ENCODE measurements around the gene PROCA1.

Gene PROCA1

GRCh38 chr17:28716740-28717577 lies 5.3 kb upstream of the PROCA1 start:
- TF ChIP-seq CTCF (conservative IDR thresholded peaks at IDR 0.05; ENCODE audit: low read depth, low read length): no peak
- DNase-seq (ENCODE audit: low read depth): peak; percentile 8
- H3K4me3 ChIP-seq (ENCODE audit: low read length): peak overlapping the region; percentile 81

- no peak overlapping the region for H3K4me3 ChIP-seq (ENCODE audit: low read length)
- DNase-seq (ENCODE audit: low read depth): no peak
- no peak for TF ChIP-seq CTCF (conservative IDR thresholded peaks at IDR 0.05; ENCODE audit: low read depth, low read length)
Measured at GRCh38 chr17:28715217-28715616, 3.5 kb upstream of the PROCA1 start.

- no peak for DNase-seq (ENCODE audit: low read depth)
- H3K4me3 ChIP-seq (ENCODE audit: low read length): no peak overlapping the region
- TF ChIP-seq CTCF (conservative IDR thresholded peaks at IDR 0.05; ENCODE audit: low read depth, low read length): no peak
Measured at GRCh38 chr17:28714281-28714680, 2.6 kb upstream of the PROCA1 start.

GRCh38 chr17:28712705-28713415 lies 1.2 kb upstream of the PROCA1 start:
- no peak overlapping the region for H3K4me3 ChIP-seq (ENCODE audit: low read length)
- TF ChIP-seq CTCF (conservative IDR thresholded peaks at IDR 0.05; ENCODE audit: low read depth, low read length): no peak
- DNase-seq (ENCODE audit: low read depth): no peak

- TF ChIP-seq CTCF (conservative IDR thresholded peaks at IDR 0.05; ENCODE audit: low read depth, low read length): no peak
- H3K4me3 ChIP-seq (ENCODE audit: low read length): peak overlapping the region; percentile 39
- no peak for DNase-seq (ENCODE audit: low read depth)
Measured at GRCh38 chr17:28712032-28712704, 480 bp upstream of the PROCA1 start.

GRCh38 chr17:28710861-28711722 lies 596 bp downstream of the PROCA1 start:
- peak overlapping the region; percentile 58 for H3K4me3 ChIP-seq (ENCODE audit: low read length)
- peak; percentile 61 for DNase-seq (ENCODE audit: low read depth)

More at GRCh38 chr17:28710861-28711722, 596 bp downstream of the PROCA1 start:
- no peak for TF ChIP-seq CTCF (conservative IDR thresholded peaks at IDR 0.05; ENCODE audit: low read depth, low read length)

Measured in retinal pigment epithelial cell (primary cell).